HG03064 (cell line): ENCODE results near the gene NFATC2.

Experiments used
- ATAC-seq: cut with Tn5 transposase; IDR thresholded peaks from one replicate; pipeline ENCODE4 v1.9.1; 2021; ENCODE audit warnings: low read depth; ENCODE audit not compliant: unreplicated experiment

NFATC2 gene

DNA sequence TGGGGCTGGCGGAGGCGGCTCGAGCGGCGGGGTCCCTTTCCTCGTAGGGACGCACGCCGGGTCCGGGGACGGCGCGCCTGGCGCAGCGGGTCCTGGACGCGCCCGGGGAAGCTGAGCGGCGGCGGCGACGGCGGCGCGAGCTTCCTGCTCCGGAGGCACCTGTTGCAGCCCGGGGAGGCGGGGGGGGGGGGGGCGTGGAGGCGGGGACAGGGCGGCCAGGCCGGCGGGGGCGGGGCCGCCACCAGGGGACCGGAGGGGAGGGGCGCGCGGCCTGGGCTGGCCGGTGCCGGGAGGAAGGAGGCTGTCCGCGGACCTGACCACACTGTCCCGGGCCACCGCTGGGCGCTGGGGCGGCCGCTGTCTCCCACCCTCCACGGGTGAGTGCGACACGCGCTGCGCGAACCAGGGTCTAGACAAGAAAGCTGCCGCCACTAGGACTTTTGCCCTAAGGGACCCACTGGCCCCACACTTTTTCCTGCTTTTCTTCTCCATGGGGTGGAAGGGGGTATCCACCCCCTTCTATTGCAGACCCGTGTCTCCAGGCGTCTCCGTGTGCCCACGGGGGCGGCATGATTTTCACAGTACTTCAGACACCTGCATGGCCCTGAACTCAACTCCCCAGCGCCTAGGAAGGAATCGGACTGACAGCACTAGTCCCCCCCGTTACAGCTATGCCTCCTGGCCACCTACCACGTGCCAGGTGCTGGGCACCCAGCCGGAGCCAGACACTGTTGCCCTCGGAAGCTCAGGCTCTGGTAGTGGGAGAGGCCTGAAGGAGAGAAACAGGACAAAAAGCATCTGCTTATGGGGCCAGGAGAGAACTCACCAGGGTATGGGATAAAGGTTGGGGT, at the start of gene NFATC2:
Gene NFATC2 (minus strand): TSS at position 149 of the 851 bp plus-strand sequence. CDS start 220 bp downstream, outside the sequence.
- ATAC-seq = no peak

DNA sequence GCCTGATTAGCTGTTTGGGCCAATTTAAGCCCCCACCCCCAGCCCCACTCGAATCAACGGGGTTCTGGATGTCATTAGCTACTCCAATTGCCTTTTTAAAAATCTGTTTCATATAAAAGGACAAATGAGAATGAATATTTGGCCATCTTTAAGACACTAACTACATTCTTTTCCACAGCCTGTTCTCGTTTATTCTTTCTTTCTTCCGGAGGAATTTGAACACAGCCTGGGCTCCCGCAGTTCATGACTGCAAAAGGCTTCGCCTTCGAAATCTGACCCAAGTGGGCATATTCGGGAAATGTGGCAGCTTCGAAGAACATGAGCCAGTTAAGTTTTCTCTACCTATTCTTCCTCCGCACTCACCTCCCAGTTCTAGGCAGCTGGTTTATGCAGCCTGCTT, 49.4 kb upstream of the NFATC2 start:
- ATAC-seq = no peak

DNA sequence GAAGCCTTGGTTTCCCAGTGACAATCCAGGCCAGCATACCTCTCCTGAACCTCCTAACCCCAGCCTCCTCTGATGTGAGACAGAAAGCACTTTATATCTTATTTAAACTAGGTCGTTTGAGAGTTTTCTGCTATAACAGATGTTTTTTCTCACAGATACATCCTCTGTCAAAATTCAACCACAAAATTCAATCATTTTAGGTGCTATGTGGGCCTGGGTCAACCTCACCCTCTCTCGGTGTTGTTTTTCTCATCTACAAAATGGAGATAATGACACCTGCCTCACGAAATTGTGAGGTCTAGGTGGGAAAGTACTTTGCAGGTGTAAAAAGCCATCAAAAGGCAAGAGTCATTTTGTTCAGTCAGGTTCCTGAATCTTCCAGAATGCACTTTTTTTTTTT, 46.2 kb upstream of the NFATC2 start:
- ATAC-seq = no peak

DNA sequence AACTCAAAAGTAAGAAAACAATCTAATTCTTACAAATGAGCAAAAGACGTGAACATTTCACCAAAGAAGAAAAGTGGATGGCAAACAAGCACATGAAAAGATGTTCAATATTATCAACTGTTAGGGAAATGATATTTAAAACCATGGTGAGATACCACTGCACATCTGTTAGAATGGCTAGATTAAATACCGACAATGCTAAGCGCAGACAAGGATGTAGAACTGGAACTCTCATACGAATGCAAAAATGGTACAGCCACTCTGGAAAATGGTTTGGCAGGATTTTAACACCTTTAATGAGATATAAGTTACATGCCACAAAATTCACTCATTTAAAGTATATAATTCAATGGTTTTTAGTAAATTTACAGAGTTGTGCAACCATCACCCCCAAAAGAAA, 44.6 kb upstream of the NFATC2 start:
- no peak for ATAC-seq

DNA sequence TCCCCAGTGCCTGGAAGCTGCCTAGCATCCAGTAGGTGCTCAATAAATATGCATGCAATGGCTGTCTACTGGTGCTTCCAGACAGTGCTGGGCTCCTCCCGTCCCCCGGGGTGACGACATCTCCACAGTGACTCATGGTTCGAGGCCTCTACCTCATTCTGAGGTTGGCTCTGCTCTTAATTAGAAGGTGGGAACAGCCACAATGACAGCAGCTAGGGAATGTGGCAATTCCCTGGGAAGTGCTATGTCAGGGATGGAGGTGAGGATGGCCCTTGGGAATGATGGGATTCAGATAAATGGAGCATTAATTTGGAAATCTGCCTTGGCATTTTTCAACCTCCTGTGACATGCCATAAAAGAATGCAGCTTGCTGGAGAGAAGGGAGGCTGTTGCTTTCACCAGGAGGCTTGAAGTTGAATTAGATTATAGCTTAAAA, 43.5 kb upstream of the NFATC2 start:
- no peak for ATAC-seq

DNA sequence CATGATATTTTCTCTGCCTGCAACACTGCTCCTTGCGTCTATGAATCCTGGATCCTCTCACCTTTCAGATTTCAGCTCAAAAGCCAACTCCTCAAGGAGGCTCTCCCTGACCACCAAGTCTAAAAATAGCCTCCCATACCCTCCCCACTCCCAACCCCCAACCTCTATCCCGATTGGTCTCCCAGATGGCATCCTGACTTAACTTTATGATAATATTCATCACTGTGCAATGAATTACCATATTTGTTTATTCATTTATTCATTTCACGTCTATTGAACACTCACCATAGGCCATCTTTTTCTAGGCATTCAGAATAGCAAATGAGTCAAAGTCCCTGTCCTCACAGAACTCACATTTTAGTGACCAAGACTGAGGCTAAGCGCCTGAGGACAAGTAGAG, 42.6 kb upstream of the NFATC2 start:
- ATAC-seq = no peak

DNA sequence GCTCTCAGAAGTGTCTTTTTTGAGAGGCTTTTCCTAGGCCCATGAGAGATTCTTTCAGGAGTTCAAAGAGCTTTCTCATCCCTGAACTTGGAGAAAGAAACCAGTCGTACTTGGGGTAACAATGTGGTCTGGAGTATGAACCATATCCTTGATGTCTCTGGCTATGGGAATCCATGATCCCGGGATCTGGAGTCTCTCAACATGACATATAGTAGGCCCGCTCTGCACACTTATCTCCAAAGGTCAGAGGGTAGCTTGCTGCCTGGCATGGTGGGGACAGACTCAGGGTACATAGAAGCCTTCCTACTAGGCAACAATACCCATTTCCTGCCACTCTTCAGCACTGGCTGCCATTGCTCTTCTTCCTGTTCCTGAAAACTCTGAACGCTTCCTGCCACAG, 42.2 kb upstream of the NFATC2 start:
- ATAC-seq = no peak

DNA sequence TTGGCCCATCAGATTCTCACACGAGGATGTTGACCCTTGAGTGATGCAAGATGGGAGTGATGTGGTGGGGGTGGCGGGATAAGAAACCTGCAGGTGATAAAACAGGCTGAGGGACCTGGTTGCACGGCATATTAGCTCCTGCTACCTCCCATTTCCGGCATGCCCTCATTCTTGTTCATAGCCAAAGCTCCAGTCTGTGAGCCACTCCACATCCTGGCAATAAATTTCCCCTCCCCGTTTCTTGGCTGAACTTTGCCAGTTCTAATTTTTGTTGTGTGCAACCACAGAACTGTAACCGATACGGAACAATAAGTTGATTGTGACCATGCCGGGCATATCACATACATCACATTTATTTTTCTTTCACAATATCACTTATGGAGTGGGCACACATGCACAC, 41.6 kb upstream of the NFATC2 start:
- ATAC-seq = no peak

DNA sequence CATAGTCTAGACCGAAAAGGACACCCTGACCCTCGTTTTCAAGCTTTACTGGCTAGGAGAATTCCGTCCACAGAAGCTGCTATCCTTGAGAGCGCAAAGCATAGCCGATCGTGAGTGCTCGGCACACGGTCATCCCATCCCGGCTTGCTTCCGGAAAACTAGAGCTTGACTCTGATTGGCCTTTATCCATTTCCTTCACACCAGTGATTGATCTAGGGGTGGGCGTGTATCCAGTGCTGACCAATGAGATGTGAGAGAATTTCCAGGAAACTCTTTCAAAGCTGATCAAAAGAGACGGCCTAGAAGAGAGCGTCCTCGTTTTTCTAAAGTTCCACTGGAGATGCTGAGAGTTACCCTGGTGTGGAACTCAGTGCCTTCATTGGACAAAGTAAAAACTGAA, 41.0 kb upstream of the NFATC2 start:
- no peak for ATAC-seq

DNA sequence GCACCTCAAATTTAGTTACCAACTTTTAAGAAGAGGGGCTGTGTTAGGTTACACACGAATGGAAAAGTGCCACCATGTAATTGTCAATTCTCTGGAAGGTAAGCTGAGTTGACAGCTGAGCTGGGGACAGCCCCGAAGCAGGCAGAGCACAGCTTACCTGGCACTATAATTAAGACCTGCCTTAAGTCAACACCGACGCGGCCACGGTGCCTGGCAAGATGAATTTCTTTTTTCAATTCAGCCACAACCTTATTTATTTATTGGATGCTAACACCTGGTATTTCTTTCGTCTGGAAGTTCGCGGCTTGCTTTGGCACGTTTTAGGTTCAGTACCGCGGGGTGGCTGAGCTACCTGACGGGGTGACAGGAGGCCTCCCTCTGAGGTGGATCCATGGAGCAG, 40.6 kb upstream of the NFATC2 start:
- no peak for ATAC-seq

DNA sequence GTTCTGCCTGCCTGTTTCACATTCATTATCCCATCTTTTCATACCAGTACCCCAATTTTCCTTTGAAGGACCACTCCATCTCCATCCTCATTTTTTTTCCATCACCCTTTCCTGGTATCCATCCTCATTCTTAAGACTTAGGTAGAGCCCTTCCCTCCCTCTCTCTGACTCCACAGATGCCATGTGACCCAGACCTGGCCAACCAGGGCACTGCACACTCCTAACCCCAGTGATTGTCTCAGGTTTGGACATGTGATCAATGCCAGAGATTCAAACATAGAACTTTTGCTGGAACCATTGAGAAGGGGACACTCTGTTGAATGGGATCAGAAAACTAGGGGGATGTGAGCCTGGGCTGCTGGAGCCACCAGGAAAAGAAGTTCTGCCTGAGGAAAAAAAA, 39.1 kb upstream of the NFATC2 start:
- no peak for ATAC-seq

DNA sequence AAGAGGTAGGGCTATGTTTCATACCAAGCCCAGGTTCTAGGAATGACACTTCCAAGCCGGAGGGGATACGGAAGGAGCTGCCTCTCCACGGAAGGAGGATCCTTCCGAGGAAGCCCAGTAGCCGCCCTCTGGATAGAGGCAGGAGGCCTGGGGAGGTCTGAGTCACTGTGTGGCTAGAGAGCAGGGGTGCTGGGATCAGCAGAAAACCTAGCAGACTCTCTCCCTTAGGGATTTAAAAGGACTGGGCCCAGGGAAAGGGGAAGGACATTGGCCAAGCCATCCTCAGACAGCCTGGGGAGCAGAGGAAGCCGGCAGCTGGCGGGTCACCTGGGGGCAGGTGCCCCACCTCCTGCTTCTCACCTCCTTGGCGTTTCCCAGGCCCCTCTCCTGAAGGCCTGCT, 36.6 kb upstream of the NFATC2 start:
- ATAC-seq = no peak

DNA sequence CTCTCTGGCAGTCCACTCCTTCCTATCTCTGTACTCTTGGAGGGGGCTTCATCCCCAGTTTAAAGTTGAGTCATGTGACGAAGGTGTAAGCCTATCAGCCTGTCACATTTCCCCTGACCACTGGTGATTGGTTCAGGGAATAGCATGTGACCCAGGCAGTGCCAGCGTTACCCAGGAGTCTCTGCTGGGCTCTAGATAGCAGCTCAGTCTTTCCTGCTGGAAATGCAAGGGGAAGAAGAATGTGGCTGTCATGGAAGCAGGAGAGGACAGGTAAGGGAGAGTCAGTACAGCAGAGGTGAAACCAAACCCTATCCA, 35.6 kb upstream of the NFATC2 start:
- no peak for ATAC-seq

DNA sequence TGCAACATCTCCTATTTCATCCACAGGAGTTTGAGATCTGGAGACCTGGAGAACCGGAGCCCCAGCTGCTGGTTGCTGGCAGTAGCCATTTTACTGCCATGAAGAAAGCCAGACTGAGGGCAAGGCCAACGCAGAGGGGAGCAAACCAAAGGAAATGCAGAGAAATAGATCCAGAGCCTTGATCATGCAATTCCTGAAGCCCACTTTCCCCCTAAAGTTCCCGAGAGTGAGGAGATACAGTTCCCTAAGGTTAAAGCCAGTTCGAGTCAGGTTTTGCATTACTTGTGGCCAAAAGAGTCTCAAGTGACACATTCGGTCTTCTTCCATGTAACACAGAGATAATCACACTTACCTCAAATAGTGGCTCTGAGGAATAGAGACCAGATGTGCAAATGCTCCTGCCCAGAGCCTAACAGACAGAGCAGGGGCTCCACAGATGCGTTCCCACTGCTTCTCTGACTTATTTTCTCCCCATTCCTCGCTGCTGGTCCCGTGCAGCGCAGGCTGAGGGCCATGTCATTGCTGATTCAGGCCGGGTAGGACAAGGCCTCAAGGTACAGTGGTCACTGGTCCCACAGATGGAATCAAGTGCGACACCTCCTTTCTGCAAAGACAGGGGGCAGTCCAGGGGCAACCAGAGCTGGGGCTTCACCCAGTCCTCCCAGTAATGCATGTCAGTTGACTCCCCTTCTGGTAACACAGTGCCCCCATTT, 35.1 kb upstream of the NFATC2 start:
- ATAC-seq = no peak

DNA sequence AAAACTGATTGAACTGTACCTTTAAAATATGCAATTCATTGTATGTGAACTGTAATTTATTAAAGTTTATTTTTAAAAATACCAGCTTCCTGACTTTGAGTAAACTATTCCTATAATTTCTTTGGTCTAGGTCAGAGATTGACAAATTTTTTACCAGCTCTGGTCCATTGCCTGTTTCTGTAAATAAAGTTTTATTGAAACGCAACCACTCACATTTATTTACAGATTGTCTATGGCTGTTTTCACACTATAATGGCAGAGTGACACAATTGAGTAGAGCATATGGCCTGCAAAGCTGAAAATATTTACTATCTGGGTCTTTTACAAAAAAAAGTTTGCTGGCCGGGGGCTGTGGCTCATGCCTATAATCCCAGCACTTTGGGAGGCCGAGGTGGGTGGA, 33.0 kb upstream of the NFATC2 start:
- ATAC-seq = no peak

DNA sequence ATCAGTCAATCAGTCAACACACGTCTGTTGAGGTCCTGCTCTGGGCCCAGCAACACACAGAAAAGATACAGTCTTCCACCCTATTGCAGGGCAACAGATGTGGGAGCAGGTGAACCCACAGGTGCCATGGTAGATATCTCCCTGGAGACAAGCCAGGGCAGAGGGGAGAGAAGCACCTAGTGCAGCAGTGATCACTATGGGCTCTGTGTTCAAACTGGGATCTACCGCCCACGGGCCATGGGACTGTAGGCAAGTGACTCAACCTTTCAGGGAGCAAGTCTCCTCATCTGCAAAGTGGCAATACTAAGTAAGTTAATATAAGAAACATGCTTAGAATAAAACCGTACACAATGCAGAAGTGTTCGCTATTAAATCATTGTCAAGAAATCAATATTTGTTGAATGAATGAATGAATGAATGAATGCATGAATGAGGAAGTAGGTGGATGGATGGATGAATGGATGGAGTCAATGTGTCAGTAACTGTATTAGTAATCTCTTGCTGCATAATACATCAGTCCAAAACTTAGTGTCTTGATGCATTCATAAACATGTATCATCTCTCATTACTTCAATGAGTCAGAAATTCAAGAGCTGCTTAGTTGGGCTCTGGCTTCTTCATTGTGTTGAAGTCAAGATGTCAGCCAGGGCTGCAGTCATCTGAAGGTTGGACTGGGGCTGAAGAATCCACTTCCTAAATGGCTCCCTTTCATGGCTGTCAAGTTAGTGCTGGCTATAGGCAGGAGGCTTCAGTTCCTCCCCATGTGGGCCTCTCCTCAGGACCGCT, 31.9 kb upstream of the NFATC2 start:
- no peak for ATAC-seq

DNA sequence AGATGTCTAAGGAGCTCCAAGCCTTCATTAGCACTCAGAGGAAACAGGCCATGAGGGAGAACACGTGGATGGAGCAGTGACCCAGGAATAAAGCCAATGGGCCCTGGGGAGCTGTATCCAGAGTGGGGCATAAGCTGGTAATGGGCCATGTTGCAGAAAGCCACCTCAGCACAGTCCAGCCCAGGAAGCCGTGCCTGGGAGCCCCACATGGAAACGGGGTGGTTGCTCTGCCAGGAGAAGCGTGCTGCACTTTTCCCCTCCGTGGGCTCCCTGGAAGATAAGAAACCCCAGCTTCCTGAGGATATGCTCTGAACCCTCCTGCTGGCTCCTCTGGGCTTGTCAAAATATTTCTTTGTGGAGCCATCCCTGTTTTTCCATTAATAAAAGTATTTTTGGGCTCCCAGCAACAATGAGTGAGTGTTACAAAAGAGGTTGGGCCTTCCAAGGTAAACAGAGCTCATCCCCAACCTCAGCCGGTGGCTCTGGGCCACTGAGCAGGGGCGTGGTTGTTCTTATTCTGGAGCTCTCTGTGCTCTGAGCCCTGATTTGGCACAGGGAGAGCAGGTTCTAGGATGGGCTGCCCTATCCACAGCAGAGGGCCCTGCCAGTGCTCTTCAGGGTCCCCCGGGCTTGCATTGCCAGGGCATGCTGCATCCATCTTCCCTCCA, 31.2 kb upstream of the NFATC2 start:
- no peak for ATAC-seq

DNA sequence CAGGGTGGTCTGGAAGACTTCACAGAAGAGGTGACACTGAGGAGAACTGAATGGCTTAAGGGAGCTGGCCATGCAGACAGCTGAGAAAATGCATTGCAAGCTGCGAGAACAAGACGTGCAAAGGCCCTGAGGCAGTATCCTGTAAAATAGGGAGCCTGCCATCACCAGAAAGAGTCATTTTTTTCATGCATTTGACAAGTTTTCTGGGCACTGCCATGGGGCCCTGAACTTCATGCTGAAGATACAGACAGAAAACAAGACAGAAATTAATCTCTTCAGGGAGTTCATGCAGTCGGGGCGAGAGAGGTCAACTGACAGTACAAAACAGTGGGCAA, 28.9 kb upstream of the NFATC2 start:
- no peak for ATAC-seq

DNA sequence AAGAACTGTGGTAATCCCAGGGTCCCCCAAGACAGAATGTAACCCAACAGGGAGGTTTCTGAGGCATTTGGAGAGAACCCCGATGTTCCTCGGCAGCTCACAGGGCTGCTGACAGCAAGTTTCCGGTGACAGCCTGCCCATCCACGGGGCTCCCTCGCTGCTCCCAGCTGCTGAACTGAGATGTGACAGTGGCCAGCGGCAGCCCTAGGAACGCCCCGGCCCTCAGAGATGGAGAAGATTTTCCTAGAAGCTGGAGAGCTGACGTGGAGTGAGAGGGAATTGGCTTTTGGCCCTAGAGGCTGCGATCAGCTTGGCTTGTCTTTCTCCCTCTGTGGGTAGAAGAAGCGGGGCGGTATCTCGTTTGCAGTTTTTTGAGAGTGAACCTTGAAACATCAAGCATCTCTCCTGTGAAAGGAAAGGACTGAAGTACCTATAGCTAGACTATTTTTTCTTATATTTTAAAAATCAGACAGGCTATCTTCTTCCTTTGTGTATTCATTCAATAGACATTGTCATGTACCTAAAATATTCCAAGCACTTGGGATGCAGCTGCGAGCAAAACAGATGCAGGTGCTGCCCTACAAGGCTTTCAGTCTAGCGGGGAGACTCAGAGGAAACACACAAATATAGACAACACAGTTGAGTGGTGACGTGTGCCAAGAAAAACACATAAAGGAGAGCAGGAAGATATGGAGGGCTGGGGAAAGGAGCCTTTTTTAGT, 28.4 kb upstream of the NFATC2 start:
- ATAC-seq = no peak
